Nucleus accumbens (tissue), 56 donors: ENCODE results near the gene TSPAN16.

Experiments
- DNase-seq, 56 donors: peaks; one replicate each; lab custom pipeline; 2025; lab: John Stamatoyannopoulos, UW

The TSPAN16 gene

GRCh38 chr19:11295665-11296245 lies at the start of gene TSPAN16:
Gene TSPAN16, plus strand, starts transcription at chr19:11296160. Its CDS starts 138 bp downstream, at chr19:11296298.
- DNase-seq, result peak in 1 of 56 donors; percentile 1

GRCh38 chr19:11246941-11247340 lies 49.0 kb upstream of the TSPAN16 start:
- DNase-seq, result no peak

GRCh38 chr19:11247391-11247790 lies 48.6 kb upstream of the TSPAN16 start:
- DNase-seq, result no peak

GRCh38 chr19:11247934-11248333 lies 48.0 kb upstream of the TSPAN16 start:
- DNase-seq, result no peak

- DNase-seq, result no peak
Measured at GRCh38 chr19:11248852-11249251, 47.1 kb upstream of the TSPAN16 start.

GRCh38 chr19:11251217-11251616 lies 44.7 kb upstream of the TSPAN16 start:
- DNase-seq, result no peak

GRCh38 chr19:11251650-11252314 lies 44.2 kb upstream of the TSPAN16 start:
- no peak for DNase-seq

- peak in 1 of 56 donors; percentile 1 for DNase-seq
Measured at GRCh38 chr19:11252665-11253355, 43.1 kb upstream of the TSPAN16 start.

- DNase-seq, result no peak
Measured at GRCh38 chr19:11254666-11255065, 41.3 kb upstream of the TSPAN16 start.

- DNase-seq, result no peak
Measured at GRCh38 chr19:11256189-11256588, 39.8 kb upstream of the TSPAN16 start.

- DNase-seq, result no peak
Measured at GRCh38 chr19:11257846-11258380, 38.0 kb upstream of the TSPAN16 start.

- no peak for DNase-seq
Measured at GRCh38 chr19:11260996-11261395, 35.0 kb upstream of the TSPAN16 start.

GRCh38 chr19:11261431-11261970 lies 34.5 kb upstream of the TSPAN16 start:
- DNase-seq, result peak in 1 of 56 donors; percentile 15

GRCh38 chr19:11261971-11262839 lies 33.8 kb upstream of the TSPAN16 start, which contains the start of gene DOCK6:
Gene DOCK6, minus strand, starts transcription at chr19:11262524. Its CDS starts 84 bp downstream, at chr19:11262440.
- DNase-seq, result peak in 2 of 56 donors; percentile 23 to 25

- DNase-seq, result no peak
Measured at GRCh38 chr19:11263726-11264125, 32.2 kb upstream of the TSPAN16 start.

- no peak for DNase-seq
Measured at GRCh38 chr19:11264452-11265176, 31.3 kb upstream of the TSPAN16 start.

- DNase-seq, result no peak
Measured at GRCh38 chr19:11265177-11265784, 30.7 kb upstream of the TSPAN16 start.

- no peak for DNase-seq
Measured at GRCh38 chr19:11265785-11266236, 30.1 kb upstream of the TSPAN16 start.
